ENCODE measurements around the gene RUNX1.

The RUNX1 gene

GRCh38 chr21:34871026-34871908, 177.8 kb downstream of the RUNX1 start:
- DNase-seq, result no peak

GRCh38 chr21:34870246-34870645, 178.9 kb downstream of the RUNX1 start:
- no peak for DNase-seq

GRCh38 chr21:34869545-34869944, 179.6 kb downstream of the RUNX1 start:
- DNase-seq, result no peak

GRCh38 chr21:34867785-34868184, 181.3 kb downstream of the RUNX1 start:
- no peak for DNase-seq

GRCh38 chr21:34865400-34866241, 183.5 kb downstream of the RUNX1 start:
- DNase-seq, result peak; percentile 36

- DNase-seq, result no peak
Observed at GRCh38 chr21:34864370-34865149, 184.5 kb downstream of the RUNX1 start.

- no peak for DNase-seq
Observed at GRCh38 chr21:34862951-34863350, 186.2 kb downstream of the RUNX1 start.

- DNase-seq, result no peak
Observed at GRCh38 chr21:34861258-34861657, 187.8 kb downstream of the RUNX1 start.

GRCh38 chr21:34859976-34860653, 189.0 kb downstream of the RUNX1 start:
- DNase-seq, result no peak

- no peak for DNase-seq
Observed at GRCh38 chr21:34858559-34858958, 190.5 kb downstream of the RUNX1 start.

GRCh38 chr21:34857874-34858273, 191.2 kb downstream of the RUNX1 start:
- no peak for DNase-seq

GRCh38 chr21:34857122-34857713, 191.9 kb downstream of the RUNX1 start:
- no peak for DNase-seq

GRCh38 chr21:34852448-34852847, 196.7 kb downstream of the RUNX1 start:
- DNase-seq, result no peak

GRCh38 chr21:34850166-34850690, 198.9 kb downstream of the RUNX1 start:
- DNase-seq, result no peak

- DNase-seq, result no peak
Observed at GRCh38 chr21:34846601-34847112, 202.4 kb downstream of the RUNX1 start.

- DNase-seq, result peak; percentile 62
Observed at GRCh38 chr21:34845521-34846451, 203.3 kb downstream of the RUNX1 start.

- DNase-seq, result peak; percentile 76
Observed at GRCh38 chr21:34844924-34845238, 204.2 kb downstream of the RUNX1 start.

- peak; percentile 76 for DNase-seq
Observed at GRCh38 chr21:34844013-34844923, 204.8 kb downstream of the RUNX1 start.

GRCh38 chr21:34843562-34843961, 205.5 kb downstream of the RUNX1 start:
- no peak for DNase-seq
